SU-DHL-6 (cell line): ENCODE measurements around the gene CCDC127.

Experiments
- H2AFZ ChIP-seq: fragments of 200-600 bp; sonication (generic); 2 replicates; pipeline ENCODE4 v1.6.1; 2014; ENCODE audit warnings: low read depth, mild to moderate bottlenecking, moderate library complexity, mixed read lengths, antibody characterized with exemption, low read length; ENCODE audit not compliant: severe bottlenecking
- H3F3A ChIP-seq: fragments of 200-600 bp; shearing (Covaris generic); 2 replicates; pipeline ENCODE4 v1.6.0; 2016; ENCODE audit warnings: antibody characterized with exemption, mild to moderate bottlenecking; ENCODE audit not compliant: insufficient read depth
- H3K27ac ChIP-seq: fragments of 200-600 bp; sonication (generic); 2 replicates; pipeline ENCODE4 v1.5.1; 2016; ENCODE audit warnings: low read depth, mild to moderate bottlenecking, low read length, moderate library complexity, mixed read lengths
- H3K27me3 ChIP-seq: fragments of 200-600 bp; sonication (generic), shearing (Covaris generic); 2 replicates; pipeline ENCODE4 v1.6.0; 2014; ENCODE audit warnings: mild to moderate bottlenecking, low read length
- H3K36me3 ChIP-seq: fragments of 200-600 bp; sonication (generic); 2 replicates; pipeline ENCODE4 v1.6.1; 2014; ENCODE audit warnings: mild to moderate bottlenecking, low read length, mixed read lengths
- H3K4me2 ChIP-seq: fragments of 300-600, 200-600 bp; shearing (Covaris generic), sonication (generic); 2 replicates; pipeline ENCODE4 v1.6.0; 2014; ENCODE audit warnings: low read length, low read depth, mild to moderate bottlenecking; ENCODE audit not compliant: poor library complexity, severe bottlenecking
- H3K4me3 ChIP-seq: fragments of 200-600 bp; sonication (generic); 2 replicates; pipeline ENCODE4 v1.5.1; 2014; ENCODE audit warnings: antibody characterized with exemption, low read length, mild to moderate bottlenecking, mixed read lengths; ENCODE audit not compliant: insufficient read depth, poor library complexity, severe bottlenecking
- H3K79me2 ChIP-seq: fragments of 200-600 bp; sonication (generic); 2 replicates; pipeline ENCODE4 v1.6.1; 2014; ENCODE audit warnings: mild to moderate bottlenecking, low read length, moderate library complexity; ENCODE audit not compliant: insufficient read depth
- H3K9ac ChIP-seq: fragments of 200-600 bp; sonication (generic); 2 replicates; pipeline ENCODE4 v1.7.0; 2014; ENCODE audit warnings: mild to moderate bottlenecking, low read length
- H3K9me2 ChIP-seq: fragments of 200-600 bp; sonication (generic); replicated peaks from 2 replicates; pipeline ENCODE4 v1.6.1; 2014; ENCODE audit warnings: low read length; ENCODE audit not compliant: insufficient read depth
- H3K9me3 ChIP-seq: fragments of 200-600 bp; sonication (generic); 2 replicates; pipeline ENCODE4 v1.6.1; 2014; ENCODE audit warnings: low read length, mixed read lengths; ENCODE audit not compliant: insufficient read depth
- H4K20me1 ChIP-seq: fragments of 200-600 bp; sonication (generic); 2 replicates; pipeline ENCODE4 v1.6.1; 2014; ENCODE audit warnings: low read depth, mild to moderate bottlenecking, antibody characterized with exemption, low read length, moderate library complexity, mixed read lengths
- CTCF ChIP-seq: fragments of 200-600 bp; sonication (generic); IDR thresholded peaks from one replicate; pipeline ENCODE4 v1.5.1; 2017; ENCODE audit warnings: antibody characterized with exemption, mild to moderate bottlenecking, low read length, moderate library complexity; ENCODE audit not compliant: insufficient read depth, poor library complexity, severe bottlenecking
- EZH2phosphoT487 ChIP-seq: fragments of 200-600 bp; sonication (generic), shearing (Covaris generic); conservative IDR thresholded peaks from 2 replicates; pipeline ENCODE4 v1.6.1; 2018; ENCODE audit warnings: mild to moderate bottlenecking, antibody characterized with exemption, low read length, moderate library complexity, mixed read lengths

The CCDC127 gene

DNA sequence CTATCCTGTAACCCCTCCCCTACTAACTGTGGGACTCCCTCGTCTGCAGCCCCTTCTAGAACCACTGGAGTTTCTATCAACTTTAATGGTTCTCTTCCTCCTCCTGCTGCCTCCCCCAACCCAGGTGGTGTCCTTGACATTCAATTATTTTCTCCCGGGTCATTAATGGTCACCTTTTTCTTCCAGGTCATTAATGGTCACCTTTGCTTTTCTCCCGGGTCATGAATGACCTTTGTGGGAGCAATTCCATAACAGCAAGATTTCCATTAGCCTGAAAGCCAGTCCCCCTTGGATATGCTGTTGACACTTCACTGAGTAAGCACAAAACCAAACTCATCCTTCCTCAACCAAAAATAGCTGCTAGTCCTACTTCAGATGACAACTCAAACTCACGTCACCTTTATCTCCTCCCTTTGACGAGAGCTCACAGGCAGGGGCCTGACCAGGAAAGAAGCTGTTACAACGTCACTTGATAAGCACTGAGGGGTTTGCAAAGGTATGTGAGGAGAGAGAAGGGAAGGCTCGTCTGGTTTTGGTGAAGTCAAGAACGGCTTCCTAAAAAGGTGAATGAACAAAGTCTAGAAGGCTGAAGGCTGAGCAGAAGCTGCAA, 10.9 kb downstream of the CCDC127 start:
- no peak overlapping the region for H2AFZ ChIP-seq
- 0 out of 2 replicates have a peak, but pooled peaks cover 8% of the 10 kb centered on the region for H4K20me1 ChIP-seq
- H3K36me3 ChIP-seq = 0 out of 2 replicates have a peak, but pooled peaks cover 2% of the 10 kb centered on the region
- H3K27ac ChIP-seq = no peak overlapping the region
- no peaks in the 10 kb centered on the region for H3F3A ChIP-seq
- H3K4me3 ChIP-seq = no peak overlapping the region
- TF ChIP-seq CTCF (no peak), EZH2phosphoT487 (no peak)
- no peaks in the 10 kb centered on the region for H3K9me3 ChIP-seq
- no peak overlapping the region for H3K4me2 ChIP-seq
- peaks cover 36% of the 10 kb centered on the region for H3K79me2 ChIP-seq
- H3K9me2 ChIP-seq = no peaks in the 10 kb centered on the region
- no peak overlapping the region for H3K9ac ChIP-seq
- H3K27me3 ChIP-seq = no peaks in the 10 kb centered on the region

- 0 out of 2 replicates have a peak, but pooled peaks cover 8% of the 10 kb centered on the region for H4K20me1 ChIP-seq
- peaks cover 36% of the 10 kb centered on the region for H3K79me2 ChIP-seq
- H3K4me3 ChIP-seq = no peak overlapping the region
- no peak overlapping the region for H3K27ac ChIP-seq
- 0 out of 2 replicates have a peak, but pooled peaks cover 2% of the 10 kb centered on the region for H3K36me3 ChIP-seq
- no peaks in the 10 kb centered on the region for H3F3A ChIP-seq
- H3K9ac ChIP-seq = no peak overlapping the region
- H3K9me3 ChIP-seq = no peaks in the 10 kb centered on the region
- no peaks in the 10 kb centered on the region for H3K27me3 ChIP-seq
- H3K9me2 ChIP-seq = no peaks in the 10 kb centered on the region
- no peak overlapping the region for H3K4me2 ChIP-seq
- no peak overlapping the region for H2AFZ ChIP-seq
- TF ChIP-seq EZH2phosphoT487 (no peak), CTCF (no peak)
Measured at GRCh38 chr5:206406-206805, 11.5 kb downstream of the CCDC127 start.

- Histone ChIP-seq H3K9me2 (no peaks in the 10 kb centered on the region), H4K20me1 (0 out of 2 replicates have a peak, but pooled peaks cover 8% of the 10 kb centered on the region), H3K36me3 (0 out of 2 replicates have a peak, but pooled peaks cover 2% of the 10 kb centered on the region), H3K27ac (no peak overlapping the region), H3F3A (no peaks in the 10 kb centered on the region), H3K4me2 (no peak overlapping the region), H3K9ac (no peak overlapping the region), H3K79me2 (peaks cover 32% of the 10 kb centered on the region), H3K27me3 (no peaks in the 10 kb centered on the region), H3K9me3 (no peaks in the 10 kb centered on the region), H3K4me3 (no peak overlapping the region), H2AFZ (no peak overlapping the region)
- TF ChIP-seq CTCF (no peak), EZH2phosphoT487 (no peak)
Measured at GRCh38 chr5:204966-205670, 12.8 kb downstream of the CCDC127 start.
